Muscle of back (tissue), 10 donors: Measurements from ENCODE around the gene CXCR1. TPM values are rescaled to one million over a fixed set of nuclear protein-coding genes. Genes with fewer than 3 reads are reported as not detected.

Experiments
- polyA plus RNA-seq, 10 donors: library from polyadenylated mRNA; unstranded; fragments of 120-200 nt; gene quantifications; one replicate each; pipeline ENCODE4 v1.2.1, GENCODE V29; 2013; ENCODE audit not compliant: insufficient read length in 10 of 10

CXCR1 gene
- polyA plus RNA-seq, 10 donors, result 0.07 to 0.18 (median 0.09) TPM; not detected in 5

Other genes starting within 250 kb of the CXCR1 start
- 100 to 1,000 TPM; 106 to 124 (median 117) TPM for gene TNS1, start 164.0 kb downstream of the CXCR1 start, polyA plus RNA-seq
- gene RUFY4, start 97.7 kb downstream of the CXCR1 start, polyA plus RNA-seq, result under 1 TPM in 6 of 10 donors, not detected in 4; 0.07 to 0.32 (median 0.11) TPM
- gene CXCR2, start 40.9 kb downstream of the CXCR1 start, polyA plus RNA-seq, result under 1 TPM in 9 of 10 donors, not detected in 1; 0.07 to 0.81 (median 0.31) TPM
- gene ARPC2, start 50.2 kb upstream of the CXCR1 start, polyA plus RNA-seq, result 100 to 1,000 TPM; 208 to 261 (median 235) TPM
- gene GPBAR1, start 94.1 kb upstream of the CXCR1 start, polyA plus RNA-seq, result 1 to 10 TPM; 1.4 to 3.2 (median 2.0) TPM
- 100 to 1,000 TPM in 1 of 10 donors, 10 to 100 TPM in 9; 70.4 to 105 (median 83.8) TPM for gene AAMP, start 103.2 kb upstream of the CXCR1 start, polyA plus RNA-seq
- 10 to 100 TPM; 40.3 to 56.1 (median 44.9) TPM for gene PNKD, start 103.6 kb upstream of the CXCR1 start, polyA plus RNA-seq
- 100 to 1,000 TPM in 3 of 10 donors, 10 to 100 TPM in 7; 71.2 to 109 (median 96.1) TPM for gene TMBIM1, start 125.5 kb upstream of the CXCR1 start, polyA plus RNA-seq
- under 1 TPM in 2 of 10 donors, not detected in 8; 0.09 to 0.12 TPM for gene CATIP, start 189.9 kb upstream of the CXCR1 start, polyA plus RNA-seq
- gene SLC11A1, start 215.3 kb upstream of the CXCR1 start, polyA plus RNA-seq, result 1 to 10 TPM in 2 of 10 donors, under 1 TPM in 8; 0.29 to 1.6 (median 0.75) TPM
- gene CTDSP1, start 232.9 kb upstream of the CXCR1 start, polyA plus RNA-seq, result 100 to 1,000 TPM in 2 of 10 donors, 10 to 100 TPM in 8; 77.9 to 102 (median 90.3) TPM